K562 (cell line): ENCODE measurements around the gene RNF224. TPM values are rescaled to one million over a fixed set of nuclear protein-coding genes. Genes with fewer than 3 reads are reported as not detected.
A peak's percentile ranks its signal among the peaks of the same experiment; 100 is the strongest.

Experiments
- FIP1L1 ChIP-seq: fragments of 200-400 bp; formaldehyde crosslinking; IDR thresholded peaks from 2 replicates; pipeline ENCODE4 v1.6.1; 2018; ENCODE audit warnings: mild to moderate bottlenecking, low read depth, low read length; ENCODE audit not compliant: poor library complexity, severe bottlenecking
- HNRNPL ChIP-seq: fragments of 200-400 bp; formaldehyde crosslinking; IDR thresholded peaks from 2 replicates; pipeline ENCODE4 v1.6.1; 2017; ENCODE audit warnings: low read depth, mild to moderate bottlenecking, low read length
- MEIS2 ChIP-seq: fragments of 450-650 bp; IDR thresholded peaks from 2 replicates; pipeline ENCODE4 v1.6.1; 2014; ENCODE audit warnings: mild to moderate bottlenecking; ENCODE audit not compliant: partially characterized antibody
- SAFB2 ChIP-seq: fragments of 200-400 bp; formaldehyde crosslinking; IDR thresholded peaks from 2 replicates; pipeline ENCODE4 v1.6.1; 2018; ENCODE audit warnings: borderline replicate concordance, low read length, low read depth, moderate library complexity; ENCODE audit not compliant: severe bottlenecking
- ZNF197 ChIP-seq: fragments of 200-800 bp; sonication (Bioruptor generic); IDR thresholded peaks from 2 replicates; pipeline ENCODE4 v1.6.1; 2016; ENCODE audit warnings: low read depth, missing genetic modification characterization, missing compliant biosample characterization
- polyA plus RNA-seq, 8 experiments: library from polyadenylated mRNA; depleted of rRNA in 4 of 8; stranded (reverse) in 5 of 8; unstranded in 3 of 8; fragments of >200 nt; fragmentation: Nextera tagmentation in 2 of 8; fragmentation: Illumina TruSeq in 1 of 8; extraction: Ambion mirVana in 2 of 8; extraction: Trizol in 1 of 8; gene quantifications; 2 replicates each; pipeline versions ENCODE4 v1.2.1 to v1.2.3, GENCODE V29; 2011 to 2014; ENCODE audit warnings: inconsistent platforms in 1 of 8, missing spikeins in 1 of 8
- total RNA-seq, 7 experiments: library from RNA; depleted of rRNA in 6 of 7; stranded (reverse); fragments of >200 nt in 6 of 7; fragmentation: Illumina TruSeq in 2 of 7; extraction: Trizol in 2 of 7; gene quantifications; 2 replicates each; pipeline versions ENCODE4 v1.2.1 to v1.2.3, GENCODE V29; 2011 to 2021; ENCODE audit warnings: low replicate concordance in 1 of 7
- TF ChIP-seq, protein P1 (sequence below): fragments of 200-600 bp; sonication (generic); IDR thresholded peaks from one replicate; pipeline ENCODE4 v1.6.1; 2012; ENCODE audit warnings: mild to moderate bottlenecking, low read depth, low read length, inconsistent platforms
- TF ChIP-seq, protein P2 (sequence below), 3 experiments: fragments of 200-800 bp in 1 of 3; fragments of 250-450 bp in 1 of 3; fragments of 450-650 bp in 1 of 3; sonication (Bioruptor Pico) in 1 of 3; sonication (Bioruptor generic) in 1 of 3; formaldehyde crosslinking in 1 of 3; IDR thresholded peaks; 2 replicates each; pipeline versions ENCODE4 v1.6.1 to v1.8.0; 2016 to 2022; ENCODE audit warnings: mild to moderate bottlenecking in 2 of 3, missing genetic modification characterization in 2 of 3, missing compliant biosample characterization in 1 of 3, moderate library complexity in 1 of 3
- TF ChIP-seq, protein P3 (sequence below): IDR thresholded peaks from 2 replicates; pipeline ENCODE4 v1.6.1; 2011; ENCODE audit warnings: borderline replicate concordance, low read depth, mild to moderate bottlenecking, moderate library complexity, low read length; ENCODE audit not compliant: insufficient read depth, poor library complexity, severe bottlenecking

RNF224 gene
- total and polyA plus RNA-seq, 9 of the 15 experiments (the other 6 are each of a cell fraction or from before 2014, with no cell fraction given) = not detected

DNA sequence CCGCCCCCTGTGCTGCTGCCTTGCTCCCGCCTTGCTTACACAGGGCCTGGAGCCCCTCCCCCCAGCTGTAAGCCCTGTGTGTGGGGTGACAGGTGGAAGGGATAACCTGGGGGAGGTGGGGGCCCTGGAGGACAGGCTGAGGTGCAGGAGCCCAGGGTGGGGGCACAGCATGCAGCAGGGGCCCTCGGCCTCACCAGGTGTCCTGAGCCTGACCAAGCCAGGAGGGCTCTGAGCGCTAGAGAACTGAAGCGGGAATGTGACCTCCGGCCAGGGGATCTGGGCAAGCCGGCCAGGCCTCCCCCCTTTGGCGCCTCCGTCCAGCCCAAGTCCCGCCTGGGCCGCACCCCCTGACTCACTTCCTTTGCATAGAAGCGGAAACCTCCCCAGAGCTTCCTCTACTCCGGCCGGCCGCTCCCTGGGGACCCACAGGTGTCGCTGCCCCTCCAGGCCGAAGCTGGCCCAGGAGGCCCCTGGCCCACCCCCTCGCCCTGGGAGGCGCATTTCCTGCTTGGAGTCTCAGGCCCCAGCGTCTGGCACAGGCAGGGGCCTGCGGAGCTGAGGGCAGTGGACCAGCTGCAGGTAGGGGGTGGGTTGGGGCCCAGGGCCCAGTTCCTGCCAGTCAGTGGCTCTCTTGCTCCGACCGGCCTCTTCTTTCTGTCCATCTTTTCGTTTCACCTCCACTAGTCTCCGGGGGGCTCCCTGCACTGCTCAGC, 50.2 kb downstream of the RNF224 start, which contains the start of gene TOR4A (continued):
- TF ChIP-seq, protein P1, sequence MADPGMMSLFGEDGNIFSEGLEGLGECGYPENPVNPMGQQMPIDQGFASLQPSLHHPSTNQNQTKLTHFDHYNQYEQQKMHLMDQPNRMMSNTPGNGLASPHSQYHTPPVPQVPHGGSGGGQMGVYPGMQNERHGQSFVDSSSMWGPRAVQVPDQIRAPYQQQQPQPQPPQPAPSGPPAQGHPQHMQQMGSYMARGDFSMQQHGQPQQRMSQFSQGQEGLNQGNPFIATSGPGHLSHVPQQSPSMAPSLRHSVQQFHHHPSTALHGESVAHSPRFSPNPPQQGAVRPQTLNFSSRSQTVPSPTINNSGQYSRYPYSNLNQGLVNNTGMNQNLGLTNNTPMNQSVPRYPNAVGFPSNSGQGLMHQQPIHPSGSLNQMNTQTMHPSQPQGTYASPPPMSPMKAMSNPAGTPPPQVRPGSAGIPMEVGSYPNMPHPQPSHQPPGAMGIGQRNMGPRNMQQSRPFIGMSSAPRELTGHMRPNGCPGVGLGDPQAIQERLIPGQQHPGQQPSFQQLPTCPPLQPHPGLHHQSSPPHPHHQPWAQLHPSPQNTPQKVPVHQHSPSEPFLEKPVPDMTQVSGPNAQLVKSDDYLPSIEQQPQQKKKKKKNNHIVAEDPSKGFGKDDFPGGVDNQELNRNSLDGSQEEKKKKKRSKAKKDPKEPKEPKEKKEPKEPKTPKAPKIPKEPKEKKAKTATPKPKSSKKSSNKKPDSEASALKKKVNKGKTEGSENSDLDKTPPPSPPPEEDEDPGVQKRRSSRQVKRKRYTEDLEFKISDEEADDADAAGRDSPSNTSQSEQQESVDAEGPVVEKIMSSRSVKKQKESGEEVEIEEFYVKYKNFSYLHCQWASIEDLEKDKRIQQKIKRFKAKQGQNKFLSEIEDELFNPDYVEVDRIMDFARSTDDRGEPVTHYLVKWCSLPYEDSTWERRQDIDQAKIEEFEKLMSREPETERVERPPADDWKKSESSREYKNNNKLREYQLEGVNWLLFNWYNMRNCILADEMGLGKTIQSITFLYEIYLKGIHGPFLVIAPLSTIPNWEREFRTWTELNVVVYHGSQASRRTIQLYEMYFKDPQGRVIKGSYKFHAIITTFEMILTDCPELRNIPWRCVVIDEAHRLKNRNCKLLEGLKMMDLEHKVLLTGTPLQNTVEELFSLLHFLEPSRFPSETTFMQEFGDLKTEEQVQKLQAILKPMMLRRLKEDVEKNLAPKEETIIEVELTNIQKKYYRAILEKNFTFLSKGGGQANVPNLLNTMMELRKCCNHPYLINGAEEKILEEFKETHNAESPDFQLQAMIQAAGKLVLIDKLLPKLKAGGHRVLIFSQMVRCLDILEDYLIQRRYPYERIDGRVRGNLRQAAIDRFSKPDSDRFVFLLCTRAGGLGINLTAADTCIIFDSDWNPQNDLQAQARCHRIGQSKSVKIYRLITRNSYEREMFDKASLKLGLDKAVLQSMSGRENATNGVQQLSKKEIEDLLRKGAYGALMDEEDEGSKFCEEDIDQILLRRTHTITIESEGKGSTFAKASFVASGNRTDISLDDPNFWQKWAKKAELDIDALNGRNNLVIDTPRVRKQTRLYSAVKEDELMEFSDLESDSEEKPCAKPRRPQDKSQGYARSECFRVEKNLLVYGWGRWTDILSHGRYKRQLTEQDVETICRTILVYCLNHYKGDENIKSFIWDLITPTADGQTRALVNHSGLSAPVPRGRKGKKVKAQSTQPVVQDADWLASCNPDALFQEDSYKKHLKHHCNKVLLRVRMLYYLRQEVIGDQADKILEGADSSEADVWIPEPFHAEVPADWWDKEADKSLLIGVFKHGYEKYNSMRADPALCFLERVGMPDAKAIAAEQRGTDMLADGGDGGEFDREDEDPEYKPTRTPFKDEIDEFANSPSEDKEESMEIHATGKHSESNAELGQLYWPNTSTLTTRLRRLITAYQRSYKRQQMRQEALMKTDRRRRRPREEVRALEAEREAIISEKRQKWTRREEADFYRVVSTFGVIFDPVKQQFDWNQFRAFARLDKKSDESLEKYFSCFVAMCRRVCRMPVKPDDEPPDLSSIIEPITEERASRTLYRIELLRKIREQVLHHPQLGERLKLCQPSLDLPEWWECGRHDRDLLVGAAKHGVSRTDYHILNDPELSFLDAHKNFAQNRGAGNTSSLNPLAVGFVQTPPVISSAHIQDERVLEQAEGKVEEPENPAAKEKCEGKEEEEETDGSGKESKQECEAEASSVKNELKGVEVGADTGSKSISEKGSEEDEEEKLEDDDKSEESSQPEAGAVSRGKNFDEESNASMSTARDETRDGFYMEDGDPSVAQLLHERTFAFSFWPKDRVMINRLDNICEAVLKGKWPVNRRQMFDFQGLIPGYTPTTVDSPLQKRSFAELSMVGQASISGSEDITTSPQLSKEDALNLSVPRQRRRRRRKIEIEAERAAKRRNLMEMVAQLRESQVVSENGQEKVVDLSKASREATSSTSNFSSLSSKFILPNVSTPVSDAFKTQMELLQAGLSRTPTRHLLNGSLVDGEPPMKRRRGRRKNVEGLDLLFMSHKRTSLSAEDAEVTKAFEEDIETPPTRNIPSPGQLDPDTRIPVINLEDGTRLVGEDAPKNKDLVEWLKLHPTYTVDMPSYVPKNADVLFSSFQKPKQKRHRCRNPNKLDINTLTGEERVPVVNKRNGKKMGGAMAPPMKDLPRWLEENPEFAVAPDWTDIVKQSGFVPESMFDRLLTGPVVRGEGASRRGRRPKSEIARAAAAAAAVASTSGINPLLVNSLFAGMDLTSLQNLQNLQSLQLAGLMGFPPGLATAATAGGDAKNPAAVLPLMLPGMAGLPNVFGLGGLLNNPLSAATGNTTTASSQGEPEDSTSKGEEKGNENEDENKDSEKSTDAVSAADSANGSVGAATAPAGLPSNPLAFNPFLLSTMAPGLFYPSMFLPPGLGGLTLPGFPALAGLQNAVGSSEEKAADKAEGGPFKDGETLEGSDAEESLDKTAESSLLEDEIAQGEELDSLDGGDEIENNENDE = no peak
- TF ChIP-seq SAFB2 = no peak
- peak; percentile 87 for TF ChIP-seq FIP1L1
- TF ChIP-seq, protein P2, sequence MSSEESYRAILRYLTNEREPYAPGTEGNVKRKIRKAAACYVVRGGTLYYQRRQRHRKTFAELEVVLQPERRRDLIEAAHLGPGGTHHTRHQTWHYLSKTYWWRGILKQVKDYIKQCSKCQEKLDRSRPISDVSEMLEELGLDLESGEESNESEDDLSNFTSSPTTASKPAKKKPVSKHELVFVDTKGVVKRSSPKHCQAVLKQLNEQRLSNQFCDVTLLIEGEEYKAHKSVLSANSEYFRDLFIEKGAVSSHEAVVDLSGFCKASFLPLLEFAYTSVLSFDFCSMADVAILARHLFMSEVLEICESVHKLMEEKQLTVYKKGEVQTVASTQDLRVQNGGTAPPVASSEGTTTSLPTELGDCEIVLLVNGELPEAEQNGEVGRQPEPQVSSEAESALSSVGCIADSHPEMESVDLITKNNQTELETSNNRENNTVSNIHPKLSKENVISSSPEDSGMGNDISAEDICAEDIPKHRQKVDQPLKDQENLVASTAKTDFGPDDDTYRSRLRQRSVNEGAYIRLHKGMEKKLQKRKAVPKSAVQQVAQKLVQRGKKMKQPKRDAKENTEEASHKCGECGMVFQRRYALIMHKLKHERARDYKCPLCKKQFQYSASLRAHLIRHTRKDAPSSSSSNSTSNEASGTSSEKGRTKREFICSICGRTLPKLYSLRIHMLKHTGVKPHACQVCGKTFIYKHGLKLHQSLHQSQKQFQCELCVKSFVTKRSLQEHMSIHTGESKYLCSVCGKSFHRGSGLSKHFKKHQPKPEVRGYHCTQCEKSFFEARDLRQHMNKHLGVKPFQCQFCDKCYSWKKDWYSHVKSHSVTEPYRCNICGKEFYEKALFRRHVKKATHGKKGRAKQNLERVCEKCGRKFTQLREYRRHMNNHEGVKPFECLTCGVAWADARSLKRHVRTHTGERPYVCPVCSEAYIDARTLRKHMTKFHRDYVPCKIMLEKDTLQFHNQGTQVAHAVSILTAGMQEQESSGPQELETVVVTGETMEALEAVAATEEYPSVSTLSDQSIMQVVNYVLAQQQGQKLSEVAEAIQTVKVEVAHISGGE (CRISPR knock-in tag; IDR thresholded peaks at IDR 0.05) = peak in 2 of 3 experiments; percentile 79 to 96; a peak in 4 of 6 replicates
- peak; percentile 85 for TF ChIP-seq HNRNPL
- TF ChIP-seq, protein P3, sequence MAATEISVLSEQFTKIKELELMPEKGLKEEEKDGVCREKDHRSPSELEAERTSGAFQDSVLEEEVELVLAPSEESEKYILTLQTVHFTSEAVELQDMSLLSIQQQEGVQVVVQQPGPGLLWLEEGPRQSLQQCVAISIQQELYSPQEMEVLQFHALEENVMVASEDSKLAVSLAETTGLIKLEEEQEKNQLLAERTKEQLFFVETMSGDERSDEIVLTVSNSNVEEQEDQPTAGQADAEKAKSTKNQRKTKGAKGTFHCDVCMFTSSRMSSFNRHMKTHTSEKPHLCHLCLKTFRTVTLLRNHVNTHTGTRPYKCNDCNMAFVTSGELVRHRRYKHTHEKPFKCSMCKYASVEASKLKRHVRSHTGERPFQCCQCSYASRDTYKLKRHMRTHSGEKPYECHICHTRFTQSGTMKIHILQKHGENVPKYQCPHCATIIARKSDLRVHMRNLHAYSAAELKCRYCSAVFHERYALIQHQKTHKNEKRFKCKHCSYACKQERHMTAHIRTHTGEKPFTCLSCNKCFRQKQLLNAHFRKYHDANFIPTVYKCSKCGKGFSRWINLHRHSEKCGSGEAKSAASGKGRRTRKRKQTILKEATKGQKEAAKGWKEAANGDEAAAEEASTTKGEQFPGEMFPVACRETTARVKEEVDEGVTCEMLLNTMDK = peak; percentile 86
- TF ChIP-seq ZNF197 (CRISPR knock-in tag) = no peak
- no peak for TF ChIP-seq MEIS2
